HL-60/S4 treated with phorbol 12-myristate 13-acetate at 8.2 ng/mL for 4 days and 3 days (cell line): ENCODE data around the gene EIF1AY.
"Not testable (repeated sequence)": the region's sequence is repeated elsewhere in the genome, so short reads cannot be mapped to it uniquely, and the experiment has no call there.

Experiments used
- in situ Hi-C: fragments of 300-500 bp; cut with MboI; formaldehyde crosslinking; loops from 2 replicates; pipeline ENCODE4 v1.15.0; 2022; ENCODE audit warnings: low sequenced_read_pairs

The EIF1AY gene, protein sequence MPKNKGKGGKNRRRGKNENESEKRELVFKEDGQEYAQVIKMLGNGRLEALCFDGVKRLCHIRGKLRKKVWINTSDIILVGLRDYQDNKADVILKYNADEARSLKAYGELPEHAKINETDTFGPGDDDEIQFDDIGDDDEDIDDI

DNA sequence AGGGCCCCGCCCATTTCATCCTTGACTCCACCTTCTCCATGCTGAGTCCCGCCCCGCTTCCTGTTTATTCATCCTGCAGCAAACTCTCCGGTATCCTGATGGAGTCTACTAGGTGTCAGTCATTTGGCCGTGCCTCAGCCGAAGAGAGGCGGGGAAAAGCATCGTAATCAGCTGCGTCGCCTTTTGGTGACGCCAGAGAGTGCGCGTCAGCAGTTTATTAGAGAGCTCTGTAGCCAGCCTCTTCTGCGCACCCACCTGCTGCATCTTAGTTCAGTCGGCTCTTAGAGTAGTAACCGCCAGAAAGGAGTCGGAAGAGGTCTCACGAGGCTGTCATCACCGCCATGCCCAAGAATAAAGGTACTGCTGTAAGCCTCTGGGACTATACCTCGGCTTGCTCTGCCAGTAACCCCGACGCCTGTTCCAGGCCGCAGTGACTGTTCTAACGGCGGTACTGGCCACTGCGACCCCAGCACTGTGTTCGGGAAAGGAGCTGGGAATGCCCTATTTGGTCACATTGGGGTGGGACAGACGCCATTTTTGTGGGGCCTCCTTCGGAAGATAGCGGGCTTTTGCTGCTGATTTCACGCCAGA is at the start of gene EIF1AY:
TSS of gene EIF1AY (plus strand) at position 246 of the 591 bp plus-strand sequence. CDS start at position 342, 96 bp downstream.
- in situ Hi-C loops: no loop called here

DNA sequence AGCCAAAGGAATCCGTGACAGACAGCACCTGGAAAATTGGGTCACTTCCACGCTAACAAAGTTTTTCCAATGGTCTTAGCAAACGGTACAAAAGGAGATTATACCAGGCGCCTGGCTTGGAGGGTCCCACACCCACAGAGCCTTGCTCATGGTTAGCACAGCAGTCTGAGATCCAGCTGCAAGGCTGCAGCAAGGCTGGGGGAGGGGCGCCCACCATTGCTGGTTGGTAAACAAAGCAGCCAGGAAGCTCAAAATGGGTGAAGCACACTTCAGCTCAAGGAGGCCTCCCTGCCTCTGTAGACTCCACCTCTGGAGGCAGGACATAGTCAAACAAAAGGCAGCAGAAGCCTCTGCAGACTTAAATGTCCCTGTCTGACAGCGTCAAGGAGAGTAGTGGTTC is 47.1 kb upstream of the EIF1AY start:
- in situ Hi-C loops: no loop called here

DNA sequence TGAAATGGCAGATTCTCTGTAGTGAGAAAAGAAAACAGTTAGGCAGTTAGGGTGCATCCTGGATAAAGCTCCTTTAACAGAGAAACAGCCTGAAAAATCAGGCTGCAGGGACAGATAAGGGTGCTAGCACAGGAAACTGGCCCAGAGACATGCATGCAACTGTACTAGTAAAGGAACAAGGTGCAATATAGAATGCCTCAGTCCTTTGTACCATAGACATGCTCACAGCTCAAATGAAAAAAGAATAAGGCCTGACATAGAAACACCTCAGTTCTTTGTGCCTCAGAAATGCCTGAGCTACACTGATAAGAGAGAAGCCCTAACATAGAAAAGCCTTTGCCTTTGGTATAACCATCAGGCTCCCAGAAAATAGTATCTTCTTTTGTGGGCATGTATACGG is 37.4 kb upstream of the EIF1AY start:
- in situ Hi-C loops: no loop called here

DNA sequence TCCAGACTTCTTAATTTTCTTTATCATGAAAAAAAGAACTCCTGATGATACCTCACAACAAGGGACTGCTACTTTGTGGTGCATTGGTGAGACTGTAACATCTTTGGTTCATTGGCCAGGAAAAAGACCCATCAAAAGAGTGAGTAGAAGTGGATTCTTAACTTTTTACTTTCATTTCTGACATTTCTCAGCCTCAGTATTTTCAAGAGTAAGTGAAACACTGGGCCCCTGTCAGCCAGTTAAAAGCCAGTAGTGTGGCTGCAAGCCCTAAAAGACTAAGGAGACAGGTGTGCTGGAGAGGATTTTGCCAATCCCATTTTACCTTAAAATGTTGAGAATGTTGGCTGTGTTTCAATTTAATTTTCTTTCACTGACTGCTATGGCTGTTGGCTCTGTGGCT is 36.6 kb upstream of the EIF1AY start:
- in situ Hi-C loops: no loop called here

DNA sequence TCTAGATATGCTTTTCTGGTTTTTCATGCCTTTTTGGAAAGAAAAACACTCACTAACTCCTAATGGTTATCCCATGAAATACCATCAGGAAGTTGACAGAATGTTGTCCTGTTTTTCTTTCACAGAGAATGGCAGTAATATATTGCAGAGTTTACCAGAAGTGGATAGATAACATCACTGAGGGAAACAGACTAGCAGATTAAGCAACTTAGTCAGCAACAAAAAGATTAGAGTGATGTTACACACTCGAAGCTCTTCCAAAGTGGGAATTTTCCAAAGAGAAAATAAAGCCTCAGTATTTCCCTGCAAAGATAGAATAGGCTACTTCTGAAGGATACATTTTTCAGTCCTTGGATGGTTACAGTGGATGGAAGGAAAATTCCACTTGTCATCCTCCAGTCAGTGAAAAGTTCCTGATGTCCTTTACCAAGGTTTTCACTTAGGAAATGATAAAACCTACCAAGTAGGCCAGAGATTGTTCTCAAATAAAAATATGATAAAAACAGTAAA is 31.1 kb upstream of the EIF1AY start:
- in situ Hi-C loops: no loop called here

DNA sequence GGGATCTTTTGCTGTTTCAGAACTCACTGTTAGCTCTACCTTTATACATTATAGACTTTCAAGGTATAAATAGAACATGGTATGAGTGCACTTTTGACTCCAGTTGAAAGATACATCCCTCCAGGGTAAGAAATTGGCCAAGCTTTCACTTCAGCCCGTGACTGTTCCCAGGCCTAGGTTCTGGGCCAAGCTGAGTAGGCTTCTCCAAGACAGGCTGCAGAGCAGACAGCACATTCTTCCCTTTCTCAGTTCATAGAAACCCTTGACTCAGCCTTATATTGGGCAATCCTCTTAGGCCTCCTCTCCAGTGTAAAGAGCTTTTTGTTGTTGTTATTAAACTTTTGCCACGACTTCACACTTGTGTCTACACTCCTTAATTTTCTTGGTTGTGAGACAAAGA is 29.5 kb upstream of the EIF1AY start:
- in situ Hi-C loops: no loop called here

DNA sequence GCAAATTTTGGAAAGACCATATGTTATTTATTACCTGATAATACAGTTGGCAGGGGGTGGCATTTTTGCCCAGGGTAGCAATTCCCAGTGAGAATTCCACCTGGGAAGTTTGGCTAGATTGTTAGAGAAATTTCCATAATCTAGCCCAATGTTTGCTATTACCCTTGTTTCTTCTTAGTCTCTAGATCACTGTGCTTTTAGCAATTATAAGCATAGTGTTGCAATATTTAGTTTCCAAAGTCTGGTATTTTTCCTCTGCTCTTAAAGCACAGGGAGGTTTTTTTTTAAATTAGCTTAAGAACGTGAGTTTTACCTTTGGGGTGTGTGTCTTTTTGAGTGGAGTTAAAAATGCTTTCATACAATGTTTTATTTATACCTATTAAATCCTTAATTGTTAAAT is 26.3 kb upstream of the EIF1AY start:
- in situ Hi-C loops: no loop called here

DNA sequence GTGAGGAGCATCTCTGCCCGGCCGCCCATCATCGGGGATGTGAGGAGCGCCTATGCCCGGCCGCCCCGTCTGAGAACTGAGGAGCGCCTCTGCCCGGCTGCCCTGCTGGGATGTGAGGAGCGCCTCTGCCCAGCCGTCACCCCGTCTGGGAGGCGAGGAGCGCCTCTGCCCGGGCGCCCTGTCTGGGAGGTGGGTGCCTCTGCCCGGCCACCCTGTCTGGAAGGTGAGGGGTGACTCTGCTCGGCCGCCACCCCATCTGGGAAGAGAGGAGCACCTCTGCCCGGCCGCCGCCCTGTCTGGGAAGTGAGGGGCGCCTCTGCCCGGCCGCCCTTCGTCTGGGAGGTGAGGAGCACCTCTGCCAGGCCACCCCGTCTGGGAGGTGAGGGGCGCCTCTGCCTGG is 23.7 kb upstream of the EIF1AY start:
- in situ Hi-C loops: no loop called here

DNA sequence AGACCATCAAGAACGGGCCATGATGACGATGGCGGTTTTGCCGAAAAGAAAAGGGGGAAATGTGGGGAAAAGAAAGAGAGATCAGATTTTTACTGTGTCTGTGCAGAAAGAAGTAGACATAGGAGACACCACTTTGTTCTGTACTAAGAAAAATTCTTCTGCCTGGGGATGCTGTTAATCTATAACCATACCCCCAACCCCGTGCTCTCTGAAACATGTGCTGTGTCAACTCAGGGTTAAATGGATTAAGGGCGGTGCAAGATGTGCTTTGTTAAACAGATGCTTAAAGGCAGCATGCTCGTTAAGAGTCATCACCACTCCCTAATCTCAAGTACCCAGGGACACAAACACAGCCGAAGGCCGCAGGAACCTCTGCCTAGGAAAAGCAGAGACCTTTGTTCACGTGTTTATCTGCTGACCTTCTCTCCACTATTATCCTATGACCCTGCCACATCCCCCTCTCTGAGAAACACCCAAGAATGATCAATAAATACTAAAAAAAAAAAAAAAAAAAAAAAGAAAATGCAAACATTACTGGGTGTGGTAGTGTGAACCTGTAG is 22.7 kb upstream of the EIF1AY start:
- in situ Hi-C loops: not testable (repeated sequence)

DNA sequence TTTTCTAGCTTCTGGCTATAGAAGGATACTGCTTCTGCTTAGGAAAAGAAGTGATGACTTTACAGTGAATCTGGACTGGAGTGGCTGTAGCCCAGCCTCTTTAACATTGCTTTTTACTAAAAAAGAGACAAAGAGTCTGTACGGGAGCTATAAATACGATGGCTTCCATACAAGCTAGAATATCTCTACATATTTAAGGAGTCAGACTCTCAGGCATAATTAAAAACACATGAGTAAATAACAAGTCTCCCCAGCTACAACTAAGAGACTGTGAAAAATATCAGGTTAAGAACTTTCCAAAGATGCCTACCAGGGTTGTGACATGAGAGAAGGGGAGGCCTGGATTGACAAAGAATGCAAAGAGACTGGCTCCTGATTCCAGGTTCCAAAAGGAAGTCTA is 19.8 kb upstream of the EIF1AY start:
- in situ Hi-C loops: no loop called here

DNA sequence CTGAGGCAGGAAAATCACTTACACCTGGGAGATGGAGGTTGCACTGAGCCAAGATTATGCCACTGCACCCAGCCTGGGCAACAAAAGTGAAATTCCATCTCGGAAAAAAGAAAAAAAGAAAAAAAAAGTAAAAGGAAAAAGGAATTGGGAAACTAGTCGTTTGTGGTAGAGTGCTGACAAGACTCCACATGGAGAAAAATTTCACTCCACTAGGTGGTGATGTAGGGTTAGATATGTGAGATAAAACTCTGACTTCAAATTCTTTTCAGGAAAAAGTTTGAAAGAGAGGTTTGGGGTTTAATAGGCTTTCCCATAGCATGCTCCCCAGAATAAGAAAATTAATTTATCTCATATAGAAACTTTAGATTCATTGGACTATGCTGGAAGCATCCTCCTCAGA is 16.9 kb upstream of the EIF1AY start:
- in situ Hi-C loops: no loop called here

DNA sequence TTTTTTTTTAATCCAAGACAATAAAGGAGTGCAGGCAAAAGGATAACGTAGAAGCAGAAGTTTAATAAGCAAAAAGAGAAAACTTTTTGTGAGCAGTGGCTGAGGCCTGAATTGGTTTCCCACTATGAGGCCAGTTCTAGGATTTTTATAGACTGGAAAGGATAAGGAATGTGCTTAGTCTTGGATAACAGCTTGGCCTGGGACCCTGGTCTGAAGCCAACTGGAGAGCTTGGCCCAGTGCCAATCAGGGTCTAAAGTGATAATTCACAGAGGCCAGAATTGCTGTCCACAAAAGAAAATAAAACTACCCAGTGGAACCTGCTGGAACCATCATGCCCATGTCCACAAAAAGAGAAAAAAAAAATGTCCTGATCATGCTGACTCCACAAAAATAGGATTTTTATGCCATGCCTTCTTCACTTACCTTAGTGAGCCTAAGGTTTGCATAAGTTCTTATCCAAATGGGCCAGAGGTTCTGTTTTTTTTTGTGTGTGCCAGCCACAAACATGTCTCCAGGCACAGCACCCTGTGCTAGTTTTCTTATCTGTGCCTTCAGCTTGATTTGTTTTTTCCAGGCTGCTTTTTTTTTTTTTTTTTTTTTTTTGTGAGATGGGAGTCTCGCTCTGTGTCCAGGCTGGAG is 15.6 kb upstream of the EIF1AY start:
- in situ Hi-C loops: no loop called here

DNA sequence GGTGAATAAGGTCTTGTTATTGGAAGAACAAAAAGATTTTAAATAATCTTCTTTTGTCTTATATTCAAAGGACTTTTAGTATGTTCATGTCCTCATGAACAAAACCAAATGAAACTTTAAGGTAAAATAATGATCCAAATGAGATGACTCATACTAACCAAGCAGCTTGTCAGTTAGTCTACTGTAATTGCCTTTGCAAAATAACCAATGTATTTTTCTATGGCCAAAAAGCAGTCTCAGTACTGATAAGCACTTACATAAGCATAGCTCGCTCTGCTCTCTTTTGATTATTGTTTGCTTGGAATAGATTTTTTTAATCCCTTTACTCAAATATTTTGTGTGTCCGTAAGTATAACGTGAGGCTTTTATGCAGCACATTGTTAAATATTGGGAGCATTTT is 4.3 kb upstream of the EIF1AY start:
- in situ Hi-C loops: no loop called here

DNA sequence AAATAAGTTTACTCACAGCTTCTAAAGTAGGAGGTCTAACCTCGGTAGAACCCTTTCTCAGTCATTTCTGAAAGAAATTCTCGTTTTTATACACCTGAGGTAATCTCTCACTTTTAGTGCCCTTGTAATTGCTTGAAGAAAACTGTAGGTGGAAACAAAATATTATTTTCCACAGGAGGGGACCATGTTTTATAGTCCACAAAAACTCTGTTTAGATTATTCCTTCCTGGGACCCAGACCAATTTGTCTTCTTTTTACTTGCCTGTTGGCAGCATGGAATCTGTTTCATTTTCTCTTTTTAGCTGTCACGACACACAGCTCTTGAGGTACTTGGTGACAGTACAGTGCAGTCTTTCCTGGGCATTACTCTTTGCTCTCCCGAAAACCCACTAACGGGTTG is 930 bp downstream of the EIF1AY start:
- in situ Hi-C loops: no loop called here

DNA sequence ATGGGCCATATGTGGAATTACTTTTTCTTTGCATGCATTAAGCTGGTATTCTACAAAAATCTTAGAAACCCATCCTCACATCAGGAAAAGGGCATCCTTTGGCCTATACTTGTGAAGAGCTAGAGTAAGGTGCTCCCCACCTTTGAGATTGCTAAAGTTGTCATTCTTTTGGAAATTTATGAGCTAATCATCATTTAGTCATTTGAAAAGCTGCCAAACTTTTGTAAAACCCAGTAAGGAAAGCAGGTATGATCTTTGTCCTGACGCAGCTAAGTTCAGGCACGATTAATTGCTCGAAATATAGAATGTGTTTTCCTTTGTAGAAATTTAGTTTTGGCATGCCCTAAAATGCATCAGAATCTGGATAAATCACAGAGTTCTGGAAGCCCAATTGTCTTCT is 2.6 kb downstream of the EIF1AY start:
- in situ Hi-C loops: no loop called here

DNA sequence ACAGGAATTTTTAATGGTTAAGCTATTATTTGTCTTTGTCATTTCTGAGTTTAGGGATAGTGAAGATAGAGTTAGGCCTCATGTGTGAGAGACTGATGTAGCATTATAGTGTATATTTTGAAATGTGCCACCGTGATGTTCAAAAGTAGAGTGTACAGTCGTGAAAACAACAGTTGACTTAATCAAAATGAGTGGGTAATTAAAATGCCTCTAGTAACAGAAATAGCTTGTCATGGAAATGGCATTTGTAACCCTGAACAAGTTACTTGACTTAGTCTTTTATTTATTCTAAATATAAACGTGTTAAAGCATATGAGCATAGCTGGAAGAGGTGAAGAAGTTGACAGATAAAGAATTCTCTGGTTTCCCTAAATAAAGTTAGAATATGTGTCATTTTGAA is 6.1 kb downstream of the EIF1AY start:
- in situ Hi-C loops: no loop called here

DNA sequence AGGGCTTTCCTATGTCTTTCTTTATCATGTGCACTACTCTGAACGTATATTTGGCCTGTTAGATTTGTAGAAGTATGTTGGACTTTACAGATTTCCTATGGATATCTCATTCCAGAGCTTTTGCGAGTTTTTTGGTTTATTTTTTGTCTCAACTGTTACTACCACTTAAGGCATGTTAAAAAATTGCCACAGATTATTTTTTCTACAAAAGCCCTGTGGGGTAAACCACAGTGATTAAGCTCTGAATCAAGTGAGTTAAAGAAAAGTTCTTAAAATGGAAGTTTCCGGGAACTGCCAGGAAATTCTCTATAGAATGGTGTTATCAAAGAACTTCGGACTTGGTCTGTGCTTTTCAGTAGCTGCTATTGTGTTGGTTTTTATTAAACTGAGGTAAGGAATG is 10.6 kb downstream of the EIF1AY start:
- in situ Hi-C loops: no loop called here
